Activated CD4-positive, alpha-beta T cell treated with anti-CD3 and anti-CD28 coated beads, Interleukin-2, amount 50 U/mL, for 4 hours (primary cell): ENCODE data around the gene ZNF341.
"Not testable (repeated sequence)": the region's sequence is repeated elsewhere in the genome, so short reads cannot be mapped to it uniquely, and the experiment has no call there.

Experiments used
- DNase-seq, 2 experiments: peaks; one replicate each; pipeline ENCODE4 v3.0.0-alpha.2; 2020

Gene ZNF341

GRCh38 chr20:33731693-33732165 lies at the start of gene ZNF341:
TSS of gene ZNF341 (plus strand) at chr20:33731996. CDS start at chr20:33732022, 26 bp downstream.
- DNase-seq, result peak; percentile 82 to 88

GRCh38 chr20:33684533-33685327 lies 47.1 kb upstream of the ZNF341 start:
- no peak for DNase-seq

- no peak for DNase-seq
These were observed 46.3 kb upstream of the ZNF341 start for GRCh38 chr20:33685328-33686099.

GRCh38 chr20:33686100-33686983 lies 45.5 kb upstream of the ZNF341 start, which contains the start of gene E2F1:
TSS of gene E2F1 (minus strand) at chr20:33686385. CDS start at chr20:33686264, 121 bp downstream.
- peak; percentile 89 for DNase-seq

- no peak for DNase-seq
These were observed 44.8 kb upstream of the ZNF341 start for GRCh38 chr20:33686984-33687366.

GRCh38 chr20:33687370-33687915 lies 44.4 kb upstream of the ZNF341 start:
- no peak for DNase-seq

- DNase-seq, result no peak
These were observed 43.5 kb upstream of the ZNF341 start for GRCh38 chr20:33687993-33688937.

GRCh38 chr20:33688938-33689424 lies 42.8 kb upstream of the ZNF341 start:
- DNase-seq, result no peak

- no peak for DNase-seq
These were observed 42.3 kb upstream of the ZNF341 start for GRCh38 chr20:33689493-33689892.

GRCh38 chr20:33689973-33690372 lies 41.8 kb upstream of the ZNF341 start:
- DNase-seq, result peak in 1 of 2 experiments; percentile 33

- DNase-seq, result no peak
These were observed 38.5 kb upstream of the ZNF341 start for GRCh38 chr20:33693289-33693688.

- no peak for DNase-seq
These were observed 37.8 kb upstream of the ZNF341 start for GRCh38 chr20:33693741-33694638.

GRCh38 chr20:33694639-33695012 lies 37.2 kb upstream of the ZNF341 start:
- no peak for DNase-seq

- DNase-seq, result no peak
These were observed 35.3 kb upstream of the ZNF341 start for GRCh38 chr20:33696448-33696847.

- DNase-seq, result no peak
These were observed 34.7 kb upstream of the ZNF341 start for GRCh38 chr20:33697129-33697528.

- DNase-seq, result not testable (repeated sequence)
These were observed 32.8 kb upstream of the ZNF341 start for GRCh38 chr20:33698966-33699365.

- not testable (repeated sequence) for DNase-seq
These were observed 30.9 kb upstream of the ZNF341 start for GRCh38 chr20:33700696-33701441.

GRCh38 chr20:33701629-33702450 lies 30.0 kb upstream of the ZNF341 start:
- no peak for DNase-seq
